HG02973 (cell line): ENCODE measurements around the gene STAB1.

Source experiments
- ATAC-seq: cut with Tn5 transposase; IDR thresholded peaks from one replicate; pipeline ENCODE4 v1.9.1; 2021; ENCODE audit warnings: moderate library complexity; ENCODE audit not compliant: unreplicated experiment

The STAB1 gene

DNA sequence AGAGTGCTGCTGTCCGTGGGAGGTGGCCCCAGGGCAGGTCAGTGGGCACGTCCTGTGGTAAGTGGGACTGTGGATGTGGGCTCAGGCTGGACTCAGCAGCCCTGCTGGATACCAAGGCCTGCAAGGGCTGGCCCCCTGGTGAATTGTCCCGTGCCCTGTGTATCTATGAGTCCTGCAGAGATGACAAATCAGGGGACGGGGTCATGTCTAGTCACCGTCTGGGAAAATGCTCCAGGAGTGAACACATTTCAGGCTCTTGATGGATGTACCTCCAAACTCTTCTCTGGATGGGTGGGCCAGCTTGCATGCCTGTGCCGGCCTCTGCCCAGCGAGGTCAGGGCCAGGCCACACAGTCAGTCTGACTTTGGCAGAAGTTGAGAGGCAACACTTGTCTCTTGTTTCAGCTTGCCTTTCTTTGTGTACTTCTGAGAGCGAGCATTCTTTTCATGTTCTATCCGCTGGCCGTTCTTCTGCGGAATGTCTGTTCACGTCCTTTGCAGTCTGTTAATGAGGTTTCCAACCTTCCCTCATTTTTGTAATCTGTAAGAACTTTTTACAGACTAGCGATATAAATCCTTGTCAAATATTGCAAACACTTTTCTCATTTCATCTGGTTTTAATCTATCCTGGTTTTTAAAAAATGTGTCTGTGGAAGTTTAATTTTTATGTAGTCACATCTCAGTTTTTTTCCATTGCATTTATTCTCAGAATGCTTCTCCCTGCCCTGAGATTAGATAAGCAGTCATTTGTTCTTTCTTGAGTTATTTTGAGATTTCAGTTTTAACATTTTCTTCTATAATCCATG lies 11.4 kb upstream of the STAB1 start:
- no peak for ATAC-seq

GRCh38 chr3:52484680-52485461 lies 10.3 kb upstream of the STAB1 start:
- no peak for ATAC-seq

DNA sequence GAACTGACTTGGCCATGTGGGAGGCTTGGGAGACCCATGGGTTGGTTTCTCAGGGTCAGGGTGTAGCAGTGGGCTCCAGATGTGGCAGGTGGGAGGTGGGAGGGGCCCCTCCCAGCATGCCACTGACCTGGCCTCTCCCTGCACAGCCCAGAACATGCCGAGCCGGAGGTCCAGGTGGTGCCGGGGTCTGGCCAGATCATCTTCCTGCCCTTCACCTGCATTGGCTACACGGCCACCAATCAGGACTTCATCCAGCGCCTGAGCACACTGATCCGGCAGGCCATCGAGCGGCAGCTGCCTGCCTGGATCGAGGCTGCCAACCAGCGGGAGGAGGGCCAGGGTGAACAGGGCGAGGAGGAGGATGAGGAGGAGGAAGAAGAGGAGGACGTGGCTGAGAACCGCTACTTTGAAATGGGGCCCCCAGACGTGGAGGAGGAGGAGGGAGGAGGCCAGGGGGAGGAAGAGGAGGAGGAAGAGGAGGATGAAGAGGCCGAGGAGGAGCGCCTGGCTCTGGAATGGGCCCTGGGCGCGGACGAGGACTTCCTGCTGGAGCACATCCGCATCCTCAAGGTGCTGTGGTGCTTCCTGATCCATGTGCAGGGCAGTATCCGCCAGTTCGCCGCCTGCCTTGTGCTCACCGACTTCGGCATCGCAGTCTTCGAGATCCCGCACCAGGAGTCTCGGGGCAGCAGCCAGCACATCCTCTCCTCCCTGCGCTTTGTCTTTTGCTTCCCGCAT lies 7.9 kb upstream of the STAB1 start:
- ATAC-seq = no peak

DNA sequence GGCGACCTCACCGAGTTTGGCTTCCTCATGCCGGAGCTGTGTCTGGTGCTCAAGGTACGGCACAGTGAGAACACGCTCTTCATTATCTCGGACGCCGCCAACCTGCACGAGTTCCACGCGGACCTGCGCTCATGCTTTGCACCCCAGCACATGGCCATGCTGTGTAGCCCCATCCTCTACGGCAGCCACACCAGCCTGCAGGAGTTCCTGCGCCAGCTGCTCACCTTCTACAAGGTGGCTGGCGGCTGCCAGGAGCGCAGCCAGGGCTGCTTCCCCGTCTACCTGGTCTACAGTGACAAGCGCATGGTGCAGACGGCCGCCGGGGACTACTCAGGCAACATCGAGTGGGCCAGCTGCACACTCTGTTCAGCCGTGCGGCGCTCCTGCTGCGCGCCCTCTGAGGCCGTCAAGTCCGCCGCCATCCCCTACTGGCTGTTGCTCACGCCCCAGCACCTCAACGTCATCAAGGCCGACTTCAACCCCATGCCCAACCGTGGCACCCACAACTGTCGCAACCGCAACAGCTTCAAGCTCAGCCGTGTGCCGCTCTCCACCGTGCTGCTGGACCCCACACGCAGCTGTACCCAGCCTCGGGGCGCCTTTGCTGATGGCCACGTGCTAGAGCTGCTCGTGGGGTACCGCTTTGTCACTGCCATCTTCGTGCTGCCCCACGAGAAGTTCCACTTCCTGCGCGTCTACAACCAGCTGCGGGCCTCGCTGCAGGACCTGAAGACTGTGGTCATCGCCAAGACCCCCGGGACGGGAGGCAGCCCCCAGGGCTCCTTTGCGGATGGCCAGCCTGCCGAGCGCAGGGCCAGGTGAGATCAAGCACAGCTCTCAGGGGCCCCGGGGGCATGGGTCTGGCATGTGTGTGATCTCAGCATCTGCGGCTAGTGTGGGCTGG lies 7.1 kb upstream of the STAB1 start:
- ATAC-seq = no peak

DNA sequence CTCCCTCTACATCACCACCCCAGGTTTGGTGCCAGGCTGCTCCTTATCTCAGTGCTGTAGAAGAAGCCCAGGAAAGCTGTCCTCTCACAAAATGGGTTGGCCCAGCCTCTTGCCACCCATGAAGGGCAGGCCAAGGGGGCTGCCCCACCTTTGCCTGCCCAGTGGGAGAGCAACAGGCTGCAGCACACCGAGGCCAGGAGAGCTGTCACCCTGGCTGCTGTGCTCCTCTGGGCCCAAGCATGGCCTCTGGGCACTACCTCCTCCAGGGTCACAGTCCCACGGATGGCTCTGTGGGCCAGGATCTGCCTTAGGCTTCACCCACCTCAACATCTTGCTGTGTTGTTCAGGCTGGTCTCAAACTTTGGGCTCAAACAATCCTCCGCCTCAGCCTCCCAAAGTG lies 6.4 kb upstream of the STAB1 start:
- no peak for ATAC-seq

GRCh38 chr3:52489453-52489852 lies 5.7 kb upstream of the STAB1 start:
- ATAC-seq = no peak

DNA sequence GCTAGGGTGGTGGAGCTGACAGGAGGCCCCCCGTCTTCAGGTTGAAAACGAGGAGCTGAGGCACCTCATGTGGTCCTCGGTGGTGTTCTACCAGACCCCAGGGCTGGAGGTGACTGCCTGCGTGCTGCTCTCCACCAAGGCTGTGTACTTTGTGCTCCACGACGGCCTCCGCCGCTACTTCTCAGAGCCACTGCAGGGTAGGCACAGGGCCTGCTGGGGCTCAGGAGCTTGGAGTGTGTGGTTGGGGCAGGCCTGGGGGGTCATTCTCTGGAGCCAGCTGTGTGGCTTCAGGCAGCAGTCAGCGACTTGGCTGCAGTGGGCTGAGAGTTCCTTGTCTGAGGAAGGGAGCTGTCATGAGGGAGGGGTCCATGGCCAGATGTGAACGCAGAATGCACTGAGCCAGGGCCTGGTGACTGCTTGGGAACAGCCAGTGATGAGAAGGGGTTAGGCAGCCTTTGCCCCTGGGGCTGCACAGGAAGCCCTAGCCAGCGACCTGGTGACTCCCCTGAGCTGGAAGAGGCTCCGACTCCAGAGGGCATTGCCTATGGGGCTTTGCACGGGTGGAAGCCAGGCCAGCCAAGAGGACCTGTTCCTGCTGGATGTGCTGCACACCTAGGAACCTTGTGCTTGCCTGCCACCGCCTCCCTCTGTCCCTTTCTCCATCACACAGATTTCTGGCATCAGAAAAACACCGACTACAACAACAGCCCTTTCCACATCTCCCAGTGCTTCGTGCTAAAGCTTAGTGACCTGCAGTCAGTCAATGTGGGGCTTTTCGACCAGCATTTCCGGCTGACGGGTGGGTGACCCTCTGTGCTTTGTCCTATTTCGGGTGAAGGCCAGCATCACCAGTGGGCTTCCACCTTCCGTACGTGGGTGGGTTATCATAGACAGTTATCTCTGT lies 4.9 kb upstream of the STAB1 start:
- no peak for ATAC-seq

DNA sequence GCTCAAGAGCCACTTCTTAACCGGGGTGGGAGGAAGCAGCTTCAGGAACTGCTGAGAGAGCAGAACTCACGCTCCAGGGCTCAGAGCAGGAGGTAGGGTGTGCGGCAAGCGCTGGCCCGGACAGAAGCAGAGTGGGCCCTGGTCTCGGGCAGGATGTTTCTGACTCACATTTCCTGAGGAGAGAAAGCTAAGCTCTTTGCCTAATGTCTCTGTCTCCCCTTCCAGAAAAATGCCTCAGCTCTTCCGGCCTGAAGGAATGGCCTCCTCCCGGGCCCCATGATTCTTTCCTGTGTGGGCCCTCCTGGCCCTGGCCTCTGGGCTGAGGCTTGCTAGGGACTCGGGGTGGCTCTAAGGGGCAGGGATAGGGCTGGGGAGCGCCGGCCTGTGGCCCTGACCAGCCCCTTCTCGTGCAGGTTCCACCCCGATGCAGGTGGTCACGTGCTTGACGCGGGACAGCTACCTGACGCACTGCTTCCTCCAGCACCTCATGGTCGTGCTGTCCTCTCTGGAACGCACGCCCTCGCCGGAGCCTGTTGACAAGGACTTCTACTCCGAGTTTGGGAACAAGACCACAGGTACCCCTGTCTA lies 4.1 kb upstream of the STAB1 start:
- ATAC-seq = no peak

DNA sequence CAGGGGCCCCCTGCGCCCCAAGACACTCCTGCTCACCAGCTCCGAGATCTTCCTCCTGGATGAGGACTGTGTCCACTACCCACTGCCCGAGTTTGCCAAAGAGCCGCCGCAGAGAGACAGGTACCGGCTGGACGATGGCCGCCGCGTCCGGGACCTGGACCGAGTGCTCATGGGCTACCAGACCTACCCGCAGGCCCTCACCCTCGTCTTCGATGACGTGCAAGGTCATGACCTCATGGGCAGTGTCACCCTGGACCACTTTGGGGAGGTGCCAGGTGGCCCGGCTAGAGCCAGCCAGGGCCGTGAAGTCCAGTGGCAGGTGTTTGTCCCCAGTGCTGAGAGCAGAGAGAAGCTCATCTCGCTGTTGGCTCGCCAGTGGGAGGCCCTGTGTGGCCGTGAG lies 3.1 kb upstream of the STAB1 start:
- ATAC-seq = no peak

GRCh38 chr3:52493232-52494017 lies 1.7 kb upstream of the STAB1 start:
- ATAC-seq = no peak

DNA sequence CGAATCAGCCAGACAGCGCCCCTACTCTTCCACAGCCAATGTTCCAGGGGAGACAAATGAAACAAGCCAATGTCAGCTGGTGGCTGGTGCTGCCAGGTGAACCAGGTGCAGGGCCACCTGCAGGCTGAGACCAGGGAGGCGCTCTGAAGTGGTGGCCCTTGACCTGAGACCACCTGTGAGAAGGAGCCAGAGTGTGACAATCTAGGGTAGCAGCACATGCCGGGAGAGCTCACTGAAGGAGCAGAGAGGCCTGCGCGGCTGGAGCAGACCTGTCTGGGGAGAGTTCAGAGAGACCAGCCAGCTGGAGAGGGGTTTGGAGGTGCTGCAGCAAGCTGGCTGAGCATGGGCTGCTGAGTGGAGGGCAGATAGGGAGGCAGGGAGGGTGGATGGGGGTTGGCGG lies 693 bp upstream of the STAB1 start:
- ATAC-seq = no peak

- ATAC-seq = no peak
Measured at GRCh38 chr3:52495777-52496602, 852 bp downstream of the STAB1 start.

- ATAC-seq = no peak
Measured at GRCh38 chr3:52498137-52499054, 3.3 kb downstream of the STAB1 start.

DNA sequence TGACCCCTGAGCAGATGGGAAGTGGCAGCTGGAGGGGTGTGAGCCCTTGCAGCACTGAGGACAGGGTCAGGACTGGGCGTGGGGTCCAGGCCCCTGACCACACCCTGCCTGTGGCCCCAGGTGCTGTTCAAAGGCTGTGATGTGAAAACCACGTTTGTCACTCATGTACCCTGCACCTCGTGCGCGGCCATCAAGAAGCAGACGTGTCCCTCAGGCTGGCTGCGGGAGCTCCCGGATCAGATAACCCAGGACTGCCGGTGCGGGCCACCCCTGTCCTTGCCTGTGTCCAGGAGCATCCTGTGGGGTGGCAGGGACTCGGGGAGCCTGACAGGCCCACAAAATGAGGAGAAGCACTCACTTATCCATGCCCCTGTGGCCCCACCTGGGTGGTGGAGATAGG lies 5.9 kb downstream of the STAB1 start:
- no peak for ATAC-seq

DNA sequence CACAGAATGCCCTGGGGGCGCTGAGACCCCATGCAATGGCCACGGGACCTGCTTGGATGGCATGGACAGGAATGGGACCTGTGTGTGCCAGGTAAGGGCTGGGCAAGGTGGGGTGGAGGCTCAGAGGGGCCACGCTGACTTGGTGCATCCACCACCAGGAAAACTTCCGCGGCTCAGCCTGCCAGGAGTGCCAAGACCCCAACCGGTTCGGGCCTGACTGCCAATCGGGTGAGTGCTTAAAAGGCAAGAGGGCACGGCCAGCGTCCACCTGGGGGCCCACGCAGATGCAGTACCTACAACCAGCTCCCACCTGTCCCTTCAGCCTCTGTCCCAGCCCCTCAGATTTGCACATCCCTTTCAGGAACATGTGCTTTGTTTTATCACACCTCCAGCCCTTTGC lies 6.9 kb downstream of the STAB1 start:
- no peak for ATAC-seq

- no peak for ATAC-seq
Measured at GRCh38 chr3:52502808-52503350, 7.7 kb downstream of the STAB1 start.
